ENCODE results near the gene MRFAP1.
A peak's percentile ranks its signal among the peaks of the same experiment; 100 is the strongest.

The MRFAP1 gene

GRCh38 chr4:6640292-6641163 lies at the start of gene MRFAP1:
Gene MRFAP1 (plus strand): TSS chr4:6640685. CDS start chr4:6640863, 178 bp downstream.
- DNase-seq (ENCODE audit: low read depth in 2 of 2) = peak; percentile 86 to 88

- no peak for DNase-seq (ENCODE audit: low read depth in 2 of 2)
Measured at GRCh38 chr4:6591313-6591712, 49.2 kb upstream of the MRFAP1 start.

- no peak for DNase-seq (ENCODE audit: low read depth in 2 of 2)
Measured at GRCh38 chr4:6591781-6592180, 48.7 kb upstream of the MRFAP1 start.

GRCh38 chr4:6592804-6593563 lies 47.5 kb upstream of the MRFAP1 start:
- DNase-seq (ENCODE audit: low read depth in 2 of 2) = no peak

- no peak for DNase-seq (ENCODE audit: low read depth in 2 of 2)
Measured at GRCh38 chr4:6594341-6594740, 46.1 kb upstream of the MRFAP1 start.

GRCh38 chr4:6594826-6595355 lies 45.6 kb upstream of the MRFAP1 start:
- DNase-seq (ENCODE audit: low read depth in 2 of 2) = no peak

- DNase-seq (ENCODE audit: low read depth in 2 of 2) = no peak
Measured at GRCh38 chr4:6595897-6596537, 44.5 kb upstream of the MRFAP1 start.

- no peak for DNase-seq (ENCODE audit: low read depth in 2 of 2)
Measured at GRCh38 chr4:6596948-6597347, 43.5 kb upstream of the MRFAP1 start.

- DNase-seq (ENCODE audit: low read depth in 2 of 2) = no peak
Measured at GRCh38 chr4:6598127-6598526, 42.4 kb upstream of the MRFAP1 start.

- no peak for DNase-seq (ENCODE audit: low read depth in 2 of 2)
Measured at GRCh38 chr4:6598641-6599040, 41.8 kb upstream of the MRFAP1 start.

GRCh38 chr4:6601661-6602250 lies 38.7 kb upstream of the MRFAP1 start:
- no peak for DNase-seq (ENCODE audit: low read depth in 2 of 2)

- no peak for DNase-seq (ENCODE audit: low read depth in 2 of 2)
Measured at GRCh38 chr4:6602289-6602688, 38.2 kb upstream of the MRFAP1 start.

GRCh38 chr4:6603128-6603527 lies 37.4 kb upstream of the MRFAP1 start:
- DNase-seq (ENCODE audit: low read depth in 2 of 2) = no peak

GRCh38 chr4:6605114-6605513 lies 35.4 kb upstream of the MRFAP1 start:
- DNase-seq (ENCODE audit: low read depth in 2 of 2) = no peak

GRCh38 chr4:6605605-6606004 lies 34.9 kb upstream of the MRFAP1 start:
- DNase-seq (ENCODE audit: low read depth in 2 of 2) = no peak

GRCh38 chr4:6606465-6607235 lies 33.8 kb upstream of the MRFAP1 start:
- DNase-seq (ENCODE audit: low read depth in 2 of 2) = no peak

GRCh38 chr4:6607368-6608055 lies 33.0 kb upstream of the MRFAP1 start:
- DNase-seq (ENCODE audit: low read depth in 2 of 2) = no peak

- DNase-seq (ENCODE audit: low read depth in 2 of 2) = no peak
Measured at GRCh38 chr4:6608758-6609414, 31.6 kb upstream of the MRFAP1 start.

GRCh38 chr4:6609415-6610079 lies 30.9 kb upstream of the MRFAP1 start:
- DNase-seq (ENCODE audit: low read depth in 2 of 2) = no peak
